ENCODE measurements around the gene MRPL14. TPM values are rescaled to one million over a fixed set of nuclear protein-coding genes. Genes with fewer than 3 reads are reported as not detected.

MRPL14 gene
- total RNA-seq, 1 donor from 2014 or later = 40.4 TPM

DNA sequence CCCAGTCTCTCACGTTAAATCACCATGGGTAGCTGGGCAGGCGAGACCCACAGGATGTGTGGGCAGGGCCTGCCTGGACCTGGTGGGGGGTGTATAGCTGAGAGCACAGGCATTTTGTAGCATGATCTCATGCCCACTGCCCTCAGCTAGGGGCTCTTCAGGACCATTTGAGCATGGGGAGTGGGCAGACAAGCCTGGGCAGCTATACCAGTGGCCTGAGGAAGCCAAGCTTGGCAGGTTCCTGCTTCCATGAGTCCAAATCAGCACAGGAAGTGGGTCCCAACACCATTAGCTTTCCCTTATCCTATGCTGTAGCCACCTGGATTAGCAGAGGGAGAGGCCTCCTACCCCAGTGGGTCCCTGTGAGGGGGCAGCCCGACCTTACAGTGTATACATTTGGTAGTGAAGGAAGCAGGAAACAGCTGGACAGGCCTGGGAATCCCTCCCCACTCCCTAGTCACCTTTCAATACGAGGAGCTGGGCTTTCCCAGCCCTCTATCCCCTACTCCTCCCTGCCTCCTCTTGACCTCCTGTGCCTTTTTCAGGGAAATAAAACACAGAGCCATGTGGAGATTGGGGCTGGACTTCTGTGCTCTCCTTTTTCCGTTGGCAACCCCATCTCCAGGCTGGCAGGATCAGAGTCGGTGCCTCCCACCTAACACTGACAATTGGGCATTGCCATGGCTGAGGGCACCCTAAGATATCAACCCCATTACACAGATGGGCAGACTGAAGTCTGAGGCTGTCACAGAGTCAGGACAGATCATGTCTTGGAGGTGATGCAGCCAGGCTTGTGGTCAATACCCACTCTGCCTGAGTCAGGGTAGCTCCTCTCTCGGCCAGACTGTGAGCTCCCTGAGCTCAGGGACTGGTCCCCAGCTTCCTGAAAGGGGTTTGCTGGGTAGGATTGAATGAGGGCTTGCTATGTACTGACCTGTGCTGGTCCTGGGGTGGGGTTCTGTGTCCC is 59.8 kb downstream of the MRPL14 start:
- no peak overlapping the region for H3K4me3 Mint-ChIP-seq

DNA sequence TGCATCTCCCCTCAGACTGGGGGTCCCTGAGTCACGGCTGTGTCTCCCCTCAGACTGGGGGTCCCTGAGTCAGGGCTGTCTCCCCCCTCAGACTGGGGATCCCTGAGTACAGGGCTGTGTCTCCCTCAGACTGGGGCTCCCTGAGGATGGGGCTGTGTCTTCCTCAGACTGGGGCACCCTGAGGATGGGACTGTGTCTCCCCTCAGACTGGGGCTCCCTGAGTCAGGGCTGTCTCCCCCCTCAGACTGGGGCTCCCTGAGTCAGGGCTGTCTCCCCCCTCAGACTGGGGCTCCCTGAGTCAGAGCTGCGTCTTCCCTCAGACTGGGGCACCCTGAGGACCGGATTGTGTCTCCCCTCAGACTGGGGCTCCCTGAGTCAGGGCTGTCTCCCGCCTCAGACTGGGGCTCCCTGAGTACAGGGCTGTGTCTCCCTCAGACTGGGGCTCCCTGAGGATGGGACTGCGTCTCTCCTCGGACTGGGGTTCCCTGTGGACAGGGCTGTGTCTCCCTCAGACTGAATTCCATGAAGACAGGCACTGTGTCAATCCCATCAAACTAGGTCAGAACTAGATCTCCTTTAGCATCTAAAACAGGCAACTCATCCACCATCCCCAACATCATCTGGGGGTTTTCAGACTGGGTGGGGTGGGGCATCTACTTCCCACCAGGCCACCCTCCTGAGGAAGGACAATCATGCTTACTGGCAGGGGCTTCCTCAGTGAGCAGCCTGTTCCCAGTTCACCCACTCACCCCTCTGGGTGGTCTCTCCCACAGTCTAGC is 60.7 kb downstream of the MRPL14 start:
- H3F3A ChIP-seq (ENCODE audit: low read depth) = peaks cover 9% of the 10 kb centered on the region
- Mint-ChIP-seq H3K4me3 (no peak overlapping the region), H3K36me3 (no peaks in the 10 kb centered on the region), H3K27ac (peak overlapping the region; percentile 88), H3K4me1 (peaks cover 31% of the 10 kb centered on the region), H3K27me3 (ENCODE audit: insufficient read depth, low read depth) (no peaks in the 10 kb centered on the region), H3K9me3 (no peaks in the 10 kb centered on the region)
- no peaks in the 10 kb centered on the region for H3K36me3 ChIP-seq
- H3K27ac ChIP-seq = no peak overlapping the region
- H2AFZ ChIP-seq (replicated peaks) = no peak overlapping the region
- H3K9ac ChIP-seq = no peak overlapping the region
- no peaks in the 10 kb centered on the region for H3K27me3 ChIP-seq
- no peak for TF ChIP-seq EZH2phosphoT487 (IDR thresholded peaks at IDR 0.05)
- H4K20me1 ChIP-seq (ENCODE audit: low read depth) = no peaks in the 10 kb centered on the region
- no peaks in the 10 kb centered on the region for H3K9me3 ChIP-seq (ENCODE audit: low read depth)
- H3K4me3 ChIP-seq = no peak overlapping the region
- H3K79me2 ChIP-seq (ENCODE audit: low read depth) = no peaks in the 10 kb centered on the region
- no peak overlapping the region for H3K4me2 ChIP-seq
- peaks cover 20% of the 10 kb centered on the region for H3K4me1 ChIP-seq
- no peak for DNase-seq (ENCODE audit: low spot score)

More for the DNA sequence above, 59.8 kb downstream of the MRPL14 start:
- Histone ChIP-seq H3K27ac (no peak overlapping the region), H4K20me1 (ENCODE audit: low read depth) (no peaks in the 10 kb centered on the region), H3K4me2 (no peak overlapping the region), H3F3A (ENCODE audit: low read depth) (peaks cover 16% of the 10 kb centered on the region), H2AFZ (replicated peaks) (no peak overlapping the region), H3K4me3 (no peak overlapping the region), H3K4me1 (peaks cover 23% of the 10 kb centered on the region), H3K9ac (no peak overlapping the region), H3K9me3 (ENCODE audit: low read depth) (no peaks in the 10 kb centered on the region), H3K79me2 (ENCODE audit: low read depth) (no peaks in the 10 kb centered on the region), H3K36me3 (no peaks in the 10 kb centered on the region), H3K27me3 (no peaks in the 10 kb centered on the region)
- no peaks in the 10 kb centered on the region for H3K36me3 Mint-ChIP-seq
- TF ChIP-seq CTCF (IDR thresholded peaks at IDR 0.05) (no peak), EZH2phosphoT487 (IDR thresholded peaks at IDR 0.05) (no peak), EZH2 (IDR thresholded peaks at IDR 0.05) (no peak)
- H3K27ac Mint-ChIP-seq = peak overlapping the region; percentile 88
- H3K4me1 Mint-ChIP-seq = peaks cover 37% of the 10 kb centered on the region
- H3K27me3 Mint-ChIP-seq (ENCODE audit: insufficient read depth, low read depth) = no peaks in the 10 kb centered on the region
- no peak for DNase-seq (ENCODE audit: low spot score)
- H3K9me3 Mint-ChIP-seq = no peaks in the 10 kb centered on the region

DNA sequence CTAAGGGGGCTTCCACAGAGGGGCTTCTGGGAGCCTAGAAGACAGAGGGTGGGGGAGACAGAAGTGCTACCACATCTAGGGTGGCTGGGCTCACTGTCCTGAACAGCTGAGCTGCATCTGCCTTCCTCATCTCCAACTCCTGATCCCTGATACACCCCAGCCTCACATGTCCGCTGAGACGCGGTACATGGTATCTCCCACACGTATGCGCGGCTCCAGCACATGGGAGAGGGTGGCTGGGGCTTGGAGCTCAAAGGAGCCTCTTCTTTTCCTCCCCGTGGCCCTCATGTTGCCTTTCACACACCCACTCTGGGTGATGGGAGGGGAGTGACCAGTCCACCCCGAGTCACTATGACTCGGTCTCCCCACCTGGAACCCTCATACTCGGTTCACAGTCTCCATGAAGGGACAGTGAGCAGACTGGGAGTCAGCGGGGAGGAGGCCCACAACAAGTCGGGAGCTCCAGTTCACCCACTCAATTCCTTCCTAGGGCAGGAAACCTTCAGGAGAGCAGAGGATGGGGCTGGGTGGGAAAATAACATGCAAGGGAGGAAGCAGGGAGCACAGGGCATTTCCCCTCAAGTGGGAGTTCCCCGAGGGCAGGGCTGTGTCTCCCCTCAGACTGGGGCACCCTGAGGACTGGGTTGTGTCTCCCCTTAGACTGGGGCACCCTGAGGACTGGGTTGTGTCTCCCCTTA is 61.7 kb downstream of the MRPL14 start:
- no peak for DNase-seq (ENCODE audit: low spot score)
- H3K4me2 ChIP-seq = no peak overlapping the region
- H3F3A ChIP-seq (ENCODE audit: low read depth) = peaks cover 9% of the 10 kb centered on the region
- H3K36me3 ChIP-seq = no peaks in the 10 kb centered on the region
- Mint-ChIP-seq H3K9me3 (no peaks in the 10 kb centered on the region), H3K27me3 (ENCODE audit: insufficient read depth, low read depth) (peaks cover 2% of the 10 kb centered on the region), H3K36me3 (no peaks in the 10 kb centered on the region), H3K4me3 (no peak overlapping the region), H3K4me1 (peaks cover 30% of the 10 kb centered on the region), H3K27ac (peak overlapping the region; percentile 53)
- H3K9ac ChIP-seq = no peak overlapping the region
- TF ChIP-seq EZH2 (IDR thresholded peaks at IDR 0.05) = no peak
- TF ChIP-seq CTCF (IDR thresholded peaks at IDR 0.05) = no peak
- no peak for TF ChIP-seq EZH2phosphoT487 (IDR thresholded peaks at IDR 0.05)
- H3K27me3 ChIP-seq = no peaks in the 10 kb centered on the region
- H3K27ac ChIP-seq = no peak overlapping the region
- H2AFZ ChIP-seq (replicated peaks) = no peak overlapping the region
- H3K79me2 ChIP-seq (ENCODE audit: low read depth) = no peaks in the 10 kb centered on the region
- H3K4me1 ChIP-seq = peaks cover 20% of the 10 kb centered on the region
- H4K20me1 ChIP-seq (ENCODE audit: low read depth) = no peaks in the 10 kb centered on the region
- H3K4me3 ChIP-seq = no peak overlapping the region
- H3K9me3 ChIP-seq (ENCODE audit: low read depth) = no peaks in the 10 kb centered on the region

All from neural progenitor cell (in vitro differentiated cells).